H1 (cell line): Measurements from ENCODE around the gene SMAD1. TPM values are rescaled to one million over a fixed set of nuclear protein-coding genes. Genes with fewer than 3 reads are reported as not detected.
A peak's percentile ranks its signal among the peaks of the same experiment; 100 is the strongest.

ENCODE experiments used
- CTCF ChIA-PET: fragments of 300-600 bp; sonication (Branson Sonifier 250); formaldehyde crosslinking; loops from one replicate; lab custom pipeline; 2021; ENCODE audit not compliant: partially characterized antibody; lab: Charles Lee
- POLR2A ChIA-PET: fragments of 300-600 bp; sonication (Branson Sonifier 250); formaldehyde crosslinking; loops from one replicate; lab custom pipeline; 2021; ENCODE audit warnings: inconsistent platforms; ENCODE audit not compliant: partially characterized antibody; lab: Charles Lee
- DNase-seq, 2 experiments: peaks; one replicate each; pipeline versions ENCODE4 v3.0.0 to v3.0.0-alpha.2; 2010 to 2022; ENCODE audit warnings: low spot score in 2 of 2, low read depth in 1 of 2, mixed read lengths in 1 of 2
- FAIRE-seq: peaks from 2 replicates; lab custom pipeline; 2011; peaks lifted over from hg19 to GRCh38; lab: Jason Lieb, UNC
- H2AFZ ChIP-seq: 2 replicates; pipeline ENCODE4 v1.8.1; 2012; ENCODE audit warnings: low read length, inconsistent platforms
- H2AK5ac ChIP-seq: 2 replicates; pipeline ENCODE4 v1.6.1; 2013; ENCODE audit warnings: low read depth, low read length
- H2BK120ac ChIP-seq: replicated peaks from 2 replicates; pipeline ENCODE3; 2013; ENCODE audit warnings: low read depth, low read length, inconsistent platforms
- H2BK12ac ChIP-seq: 2 replicates; pipeline ENCODE4 v1.6.1; 2013; ENCODE audit warnings: low read depth, low read length
- H2BK15ac ChIP-seq: 2 replicates; pipeline ENCODE4 v1.6.1; 2013; ENCODE audit warnings: low read length
- H2BK20ac ChIP-seq: 2 replicates; pipeline ENCODE4 v1.6.1; 2013; ENCODE audit warnings: low read length
- H2BK5ac ChIP-seq: 2 replicates; pipeline ENCODE4 v1.6.1; 2013; ENCODE audit warnings: low read depth, low read length
- H3K14ac ChIP-seq: 2 replicates; pipeline ENCODE4 v1.6.1; 2013; ENCODE audit warnings: inconsistent platforms; ENCODE audit not compliant: insufficient read length
- H3K18ac ChIP-seq: 2 replicates; pipeline ENCODE4 v1.6.1; 2013; ENCODE audit warnings: low read length; ENCODE audit errors: extremely low read depth
- H3K23ac ChIP-seq: 2 replicates; pipeline ENCODE4 v1.6.1; 2013; ENCODE audit warnings: inconsistent platforms; ENCODE audit not compliant: insufficient read length
- H3K23me2 ChIP-seq: 2 replicates; pipeline ENCODE4 v1.6.1; 2013; ENCODE audit warnings: low read depth, low read length
- H3K27ac ChIP-seq: 2 replicates; pipeline ENCODE4 v1.6.1; 2011; ENCODE audit warnings: low read depth, low read length, inconsistent platforms
- H3K27me3 ChIP-seq, 4 experiments: replicated peaks in 1 of 4; 1 replicate in 1 of 4; 2 replicates in 3 of 4; pipeline versions ENCODE4 v1.6.1 to v1.8.1; 2011 to 2013; ENCODE audit warnings: low read length in 3 of 4, mild to moderate bottlenecking in 3 of 4, inconsistent platforms in 2 of 4, mixed read lengths in 2 of 4, moderate library complexity in 1 of 4; ENCODE audit not compliant: control insufficient read depth in 3 of 4, insufficient read depth in 3 of 4; ENCODE audit errors: extremely low read depth in 1 of 4
- H3K36me3 ChIP-seq, 4 experiments: 2 replicates each; pipeline versions ENCODE4 v1.6.1 to v1.8.1; 2011 to 2013; ENCODE audit warnings: mild to moderate bottlenecking in 4 of 4, low read length in 3 of 4, moderate library complexity in 2 of 4, control low read depth in 1 of 4, inconsistent platforms in 1 of 4; ENCODE audit not compliant: insufficient read depth in 4 of 4, control insufficient read depth in 2 of 4
- H3K4ac ChIP-seq: replicated peaks from 2 replicates; pipeline ENCODE3; 2013; ENCODE audit warnings: low read length, low read depth, mixed read lengths, inconsistent platforms; ENCODE audit not compliant: insufficient read length
- H3K4me1 ChIP-seq, 4 experiments: replicated peaks in 1 of 4; 1 replicate in 1 of 4; 2 replicates in 3 of 4; pipeline versions ENCODE4 v1.6.1 to v1.8.1; 2011 to 2013; ENCODE audit warnings: low read length in 3 of 4, inconsistent platforms in 2 of 4, mixed read lengths in 1 of 4; ENCODE audit not compliant: insufficient read depth in 4 of 4, control insufficient read depth in 3 of 4
- H3K4me2 ChIP-seq, 2 experiments: 2 replicates each; pipeline versions ENCODE4 v1.6.1 to v1.8.1; 2011 to 2013; ENCODE audit warnings: low read depth in 2 of 2, low read length in 2 of 2, control low read depth in 1 of 2, inconsistent platforms in 1 of 2, mild to moderate bottlenecking in 1 of 2; ENCODE audit not compliant: insufficient read depth in 1 of 2
- H3K4me3 ChIP-seq, 4 experiments: fragments of 200-600, 300-600 bp in 1 of 4; sonication (generic), shearing (Covaris generic), sonication (Bioruptor Twin) in 1 of 4; 2 replicates each; pipeline versions ENCODE4 v1.5.1 to v1.8.1; 2011 to 2016; ENCODE audit warnings: low read length in 4 of 4, low read depth in 3 of 4, control low read depth in 2 of 4, inconsistent platforms in 2 of 4, mild to moderate bottlenecking in 2 of 4, mixed read lengths in 1 of 4, moderate library complexity in 1 of 4; ENCODE audit not compliant: insufficient read depth in 2 of 4; ENCODE audit errors: extremely low read depth in 1 of 4
- H3K56ac ChIP-seq: replicated peaks from 2 replicates; pipeline ENCODE3; 2013; ENCODE audit warnings: low read depth, mild to moderate bottlenecking, mixed read lengths, low read length, inconsistent platforms; ENCODE audit not compliant: insufficient read length
- H3K79me1 ChIP-seq: 2 replicates; pipeline ENCODE4 v1.6.1; 2013; ENCODE audit warnings: low read depth, low read length, control low read depth
- H3K79me2 ChIP-seq, 2 experiments: 2 replicates each; pipeline versions ENCODE4 v1.6.1 to v1.8.1; 2012 to 2013; ENCODE audit warnings: low read length in 2 of 2, mild to moderate bottlenecking in 2 of 2, inconsistent platforms in 1 of 2; ENCODE audit not compliant: insufficient read depth in 2 of 2, control insufficient read depth in 1 of 2
- H3K9ac ChIP-seq, 4 experiments: replicated peaks in 1 of 4; 1 replicate in 1 of 4; 2 replicates in 3 of 4; pipeline versions ENCODE4 v1.6.1 to v1.8.1; 2011 to 2013; ENCODE audit warnings: low read depth in 3 of 4, low read length in 3 of 4, control low read depth in 2 of 4, mild to moderate bottlenecking in 2 of 4, moderate library complexity in 2 of 4, inconsistent platforms in 1 of 4; ENCODE audit errors: extremely low read depth in 1 of 4
- H3K9me3 ChIP-seq, 2 experiments: 2 replicates each; pipeline versions ENCODE4 v1.6.1 to v1.8.1; 2012 to 2013; ENCODE audit warnings: mild to moderate bottlenecking in 2 of 2, moderate library complexity in 2 of 2, control low read depth in 1 of 2, inconsistent platforms in 1 of 2, low read depth in 1 of 2, low read length in 1 of 2, mixed read lengths in 1 of 2; ENCODE audit not compliant: insufficient read depth in 2 of 2
- H4K20me1 ChIP-seq, 2 experiments: replicated peaks in 1 of 2; 2 replicates each; pipeline versions ENCODE3 to v1.8.1; 2011 to 2013; ENCODE audit warnings: inconsistent platforms in 2 of 2, low read length in 2 of 2, mild to moderate bottlenecking in 1 of 2; ENCODE audit not compliant: insufficient read depth in 2 of 2, control insufficient read depth in 1 of 2
- H4K5ac ChIP-seq: 2 replicates; pipeline ENCODE4 v1.6.1; 2013; ENCODE audit warnings: low read length, low read depth, mixed read lengths, inconsistent platforms; ENCODE audit not compliant: insufficient read length
- H4K8ac ChIP-seq: 2 replicates; pipeline ENCODE4 v1.8.0; 2013; ENCODE audit warnings: mild to moderate bottlenecking, moderate library complexity, low read length, inconsistent platforms; ENCODE audit not compliant: insufficient read depth; ENCODE audit errors: extremely low read depth
- H4K91ac ChIP-seq: replicated peaks from 2 replicates; pipeline ENCODE3; 2013; ENCODE audit warnings: low read length, mixed read lengths, inconsistent platforms; ENCODE audit not compliant: insufficient read length
- CREB1 ChIP-seq: IDR thresholded peaks from 2 replicates; pipeline ENCODE4 v1.6.1; 2012; ENCODE audit warnings: inconsistent platforms
- CTCF ChIP-seq, 3 experiments: IDR thresholded peaks; 1 replicate in 2 of 3; 2 replicates in 1 of 3; pipeline versions ENCODE4 v1.5.1 to v1.6.1; 2011; ENCODE audit warnings: low read length in 3 of 3, mild to moderate bottlenecking in 3 of 3, inconsistent platforms in 2 of 3, low read depth in 1 of 3, moderate library complexity in 1 of 3; ENCODE audit not compliant: insufficient read depth in 1 of 3; ENCODE audit errors: control extremely low read depth in 1 of 3
- KDM4A ChIP-seq: IDR thresholded peaks from one replicate; pipeline ENCODE4 v1.7.1; 2012; ENCODE audit warnings: low read depth, mild to moderate bottlenecking, moderate library complexity, low read length, inconsistent platforms; ENCODE audit not compliant: severe bottlenecking
- NANOG ChIP-seq: IDR thresholded peaks from 2 replicates; pipeline ENCODE4 v1.6.1; 2011; ENCODE audit warnings: low read length, low read depth, mild to moderate bottlenecking, inconsistent platforms; ENCODE audit not compliant: insufficient read depth, poor library complexity, severe bottlenecking
- SRF ChIP-seq: IDR thresholded peaks from 2 replicates; pipeline ENCODE4 v1.6.1; 2011; ENCODE audit warnings: mild to moderate bottlenecking, low read depth, low read length, moderate library complexity
- SUZ12 ChIP-seq: fragments of 200-600 bp; sonication (generic); IDR thresholded peaks from 2 replicates; pipeline ENCODE4 v1.6.1; 2012; ENCODE audit warnings: mild to moderate bottlenecking, inconsistent platforms, low read length, moderate library complexity, mixed read lengths
- YY1 ChIP-seq: IDR thresholded peaks from 2 replicates; pipeline ENCODE4 v1.6.1; 2011; ENCODE audit warnings: low read depth, mild to moderate bottlenecking, low read length
- WGBS, 2 experiments: shearing (Covaris generic) in 1 of 2; methylation state at CpG; one replicate each; pipeline versions ENCODE4 v1.1.6 to v1.1.7; 2013 to 2015; ENCODE audit warnings: low lambda C conversion rate in 2 of 2, mixed read lengths in 2 of 2, inconsistent platforms in 1 of 2, low coverage in 1 of 2, missing lambda C conversion rate in 1 of 2; ENCODE audit not compliant: insufficient replicate concordance in 2 of 2, insufficient coverage in 1 of 2, insufficient read length in 1 of 2; ENCODE audit errors: extremely low coverage in 1 of 2, missing lambda C conversion rate in 1 of 2; 5-methylcytosine and 5-hydroxymethylcytosine counted together
- polyA plus RNA-seq, 7 experiments: library from polyadenylated mRNA; depleted of rRNA in 3 of 7; stranded (reverse) in 5 of 7; unstranded in 2 of 7; fragments of >200 nt in 5 of 7; fragments of 200-250 nt in 2 of 7; gene quantifications; 1 replicate in 5 of 7; 2 replicates in 1 of 7; 4 replicates in 1 of 7; pipeline versions ENCODE4 v1.2.1 to v1.2.3, GENCODE V29; 2011 to 2013; ENCODE audit warnings: missing spikeins in 2 of 7, mixed read lengths in 2 of 7
- total RNA-seq: library from RNA; stranded (reverse); fragmentation: NEBNext Ultra II Directional; extraction: Animal tissue kit (Norgen Biotek cat#: 25700); gene quantifications from 2 replicates; pipeline ENCODE4 v1.2.1, GENCODE V29; 2021

Gene SMAD1
- total and polyA plus RNA-seq, 2 of the 8 experiments (the other 6 are each of a cell fraction or from before 2014, with no cell fraction given) = 22.6 to 25.3 TPM

GRCh38 chr4:145521282-145521681, 39.6 kb downstream of the SMAD1 start:
- WGBS, 2 experiments = 94% methylated on average over 2 of the region's 2 CpGs; no CpG with 5 or more reads in 1 of the 2 experiments

More at GRCh38 chr4:145521282-145521681, 39.6 kb downstream of the SMAD1 start:
- Histone ChIP-seq H3K4me2 (no peak overlapping the region), H3K23ac (no peak overlapping the region), H2AK5ac (no peak overlapping the region), H3K4me1 (peaks cover 0 to 7% (median 0%) of the 10 kb centered on the region in 4 experiments; a peak in 3 of 7 replicates), H3K27ac (no peak overlapping the region), H4K8ac (no peak overlapping the region), H3K4me3 (no peak overlapping the region), H3K27me3 (no peaks in the 10 kb centered on the region), H2AFZ (no peak overlapping the region), H4K20me1 (no peaks in the 10 kb centered on the region), H4K5ac (no peak overlapping the region), H3K79me2 (peaks cover 0 to 24% of the 10 kb centered on the region in 2 experiments; a peak in 2 of 4 replicates), H3K4ac (no peak overlapping the region), H3K56ac (no peak overlapping the region), H3K23me2 (no peaks in the 10 kb centered on the region), H2BK120ac (no peak overlapping the region), H3K9me3 (no peaks in the 10 kb centered on the region), H2BK20ac (no peak overlapping the region), H2BK12ac (no peak overlapping the region), H2BK15ac (no peak overlapping the region), H3K79me1 (no peaks in the 10 kb centered on the region; the same call in 1 of the 2 replicates), H2BK5ac (no peak overlapping the region), H3K9ac (no peak overlapping the region), H4K91ac (no peak overlapping the region), H3K14ac (no peak overlapping the region), H3K36me3 (no peaks in the 10 kb centered on the region), H3K18ac (no peak overlapping the region)
- ChIA-PET POLR2A (interaction anchor here (1.0 kb wide), 1 partner anchor 337 kb away, joined by 3 read pairs; no protein-coding TSS in a partner anchor), CTCF (no interaction called here)
- peak; percentile 48 for FAIRE-seq
- TF ChIP-seq CREB1 (no peak), KDM4A (no peak), SRF (no peak), YY1 (no peak), SUZ12 (no peak), CTCF (IDR thresholded peaks at IDR 0.05; ENCODE audit: control extremely low read depth in 1 of 3, insufficient read depth in 1 of 3, low read depth in 1 of 3, low read length in 3 of 3) (no peak), NANOG (no peak)
- no peak for DNase-seq
